HCT116 (cell line): ENCODE measurements around the gene TP63. TPM values are rescaled to one million over a fixed set of nuclear protein-coding genes. Genes with fewer than 3 reads are reported as not detected.

Source experiments
- ATAC-seq: fragments of 200-7000 bp; cut with Tn5 transposase; 2 replicates; pipeline ENCODE4 v1.9.1; 2020; ENCODE audit warnings: mild to moderate bottlenecking, moderate library complexity
- BruUV-seq: library from RNA; stranded (reverse); fragments of 400-500 nt; replicated peaks from 2 replicates; lab custom pipeline; 2021; lab: Mats Ljungman, UMichigan
- CTCF ChIA-PET: fragments of 300-600 bp; sonication (Branson Sonifier 250); formaldehyde crosslinking; loops from one replicate; lab custom pipeline; 2021; ENCODE audit warnings: antibody characterized with exemption; lab: Charles Lee
- POLR2A ChIA-PET: fragments of 300-600, 350-600 bp; sonication (Branson Sonifier 250); formaldehyde crosslinking; loops from one replicate; lab custom pipeline; 2021; ENCODE audit warnings: antibody characterized with exemption; lab: Charles Lee
- RAD21 ChIA-PET, 2 experiments: fragments of 300-600 bp; sonication (Branson Sonifier 250); formaldehyde crosslinking; loops; one replicate each; lab custom pipeline; 2023; ENCODE audit warnings: low total read pairs in 2 of 2; ENCODE audit not compliant: uncharacterized antibody in 2 of 2, unreplicated experiment in 2 of 2, low non-redundant PET in 1 of 2; lab: Charles Lee
- DNase-seq: peaks from one replicate; pipeline ENCODE4 v3.0.0-alpha.2; 2010; ENCODE audit warnings: low read depth, low spot score
- H2AFZ ChIP-seq: fragments of 200-600 bp; shearing (Covaris generic), sonication (generic); 2 replicates; pipeline ENCODE4 v1.6.1; 2017; ENCODE audit warnings: low read depth, mixed run types, mixed read lengths, antibody characterized with exemption, low read length; ENCODE audit not compliant: poor library complexity, severe bottlenecking
- H3K27ac ChIP-seq: 2 replicates; pipeline ENCODE4 v1.5.1; 2012; ENCODE audit warnings: low read depth, low read length
- H3K27me3 ChIP-seq: fragments of 200-600 bp; sonication (generic); 2 replicates; pipeline ENCODE4 v1.6.1; 2016; ENCODE audit warnings: mixed run types, low read length, mixed read lengths; ENCODE audit not compliant: insufficient read depth
- H3K36me3 ChIP-seq, 2 experiments: fragments of 200-500 bp in 1 of 2; fragments of 200-600 bp in 1 of 2; sonication (Bioruptor generic) in 1 of 2; sonication (generic) in 1 of 2; 2 replicates each; pipeline versions ENCODE4 v1.5.1 to v1.6.1; 2014 to 2016; ENCODE audit warnings: low read length in 2 of 2, inconsistent platforms in 1 of 2, mixed read lengths in 1 of 2, mixed run types in 1 of 2; ENCODE audit not compliant: insufficient read depth in 2 of 2, control insufficient read depth in 1 of 2
- H3K4me1 ChIP-seq, 2 experiments: fragments of 200-600 bp in 1 of 2; sonication (generic) in 1 of 2; 2 replicates each; pipeline versions ENCODE4 v1.5.1 to v1.6.1; 2012 to 2017; ENCODE audit warnings: low read length in 2 of 2, inconsistent platforms in 1 of 2, mild to moderate bottlenecking in 1 of 2, mixed read lengths in 1 of 2, mixed run types in 1 of 2, moderate library complexity in 1 of 2; ENCODE audit not compliant: insufficient read depth in 2 of 2, control insufficient read depth in 1 of 2
- H3K4me2 ChIP-seq: fragments of 200-600 bp; sonication (generic); 2 replicates; pipeline ENCODE4 v1.6.1; 2017; ENCODE audit warnings: mixed run types, low read length, mixed read lengths
- H3K4me3 ChIP-seq, 2 experiments: fragments of 200-600 bp in 1 of 2; sonication (generic) in 1 of 2; replicated peaks in 1 of 2; 2 replicates each; pipeline ENCODE4 v1.5.1; 2011 to 2016; ENCODE audit warnings: low read length in 2 of 2, control low read depth in 1 of 2, low read depth in 1 of 2, mild to moderate bottlenecking in 1 of 2, mixed read lengths in 1 of 2, mixed run types in 1 of 2
- H3K79me2 ChIP-seq: fragments of 200-600 bp; sonication (generic); 2 replicates; pipeline ENCODE4 v1.6.1; 2017; ENCODE audit warnings: mild to moderate bottlenecking, mixed run types, low read length, moderate library complexity, mixed read lengths; ENCODE audit not compliant: insufficient read depth
- H3K9ac ChIP-seq: fragments of 200-600 bp; sonication (generic); 2 replicates; pipeline ENCODE4 v1.6.1; 2016; ENCODE audit warnings: low read length, mixed read lengths
- H3K9me2 ChIP-seq: fragments of 200-600 bp; sonication (generic), shearing (Covaris generic); 2 replicates; pipeline ENCODE4 v1.6.1; 2017; ENCODE audit warnings: mixed run types, mild to moderate bottlenecking, moderate library complexity; ENCODE audit not compliant: insufficient read depth
- H3K9me3 ChIP-seq, 2 experiments: fragments of 200-500 bp in 1 of 2; fragments of 200-600 bp in 1 of 2; sonication (Bioruptor generic) in 1 of 2; sonication (generic) in 1 of 2; 2 replicates each; pipeline ENCODE4 v1.6.1; 2014 to 2017; ENCODE audit warnings: low read length in 2 of 2, mixed read lengths in 2 of 2, inconsistent platforms in 1 of 2, low read depth in 1 of 2, mild to moderate bottlenecking in 1 of 2, mixed run types in 1 of 2, moderate library complexity in 1 of 2; ENCODE audit not compliant: control insufficient read depth in 1 of 2, insufficient read depth in 1 of 2
- H4K20me1 ChIP-seq: fragments of 200-600 bp; sonication (generic), shearing (Covaris generic); 2 replicates; pipeline ENCODE4 v1.6.1; 2017; ENCODE audit warnings: mixed run types, mild to moderate bottlenecking, moderate library complexity; ENCODE audit not compliant: insufficient read depth
- ATF3 ChIP-seq: IDR thresholded peaks from 2 replicates; pipeline ENCODE4 v1.6.1; 2012
- CBX3 ChIP-seq: IDR thresholded peaks from 2 replicates; pipeline ENCODE4 v1.6.1; 2012; ENCODE audit warnings: low read depth
- EGR1 ChIP-seq: IDR thresholded peaks from 2 replicates; pipeline ENCODE4 v1.6.1; 2012; ENCODE audit warnings: low read depth
- EZH2 ChIP-seq: fragments of 200-600 bp; sonication (generic); IDR thresholded peaks from 2 replicates; pipeline ENCODE4 v1.6.1; 2017; ENCODE audit warnings: antibody characterized with exemption, mixed run types
- EZH2phosphoT487 ChIP-seq: fragments of 200-600 bp; IDR thresholded peaks from 2 replicates; pipeline ENCODE4 v1.6.1; 2018; ENCODE audit warnings: antibody characterized with exemption, borderline replicate concordance
- FOSL1 ChIP-seq: IDR thresholded peaks from 2 replicates; pipeline ENCODE4 v1.6.1; 2012; ENCODE audit warnings: low read depth
- JUND ChIP-seq: IDR thresholded peaks from 2 replicates; pipeline ENCODE4 v1.6.1; 2012
- MAX ChIP-seq: IDR thresholded peaks from 2 replicates; pipeline ENCODE4 v1.6.1; 2012
- POLR2A ChIP-seq: IDR thresholded peaks from 2 replicates; pipeline ENCODE4 v1.7.0; 2011; ENCODE audit warnings: borderline replicate concordance; ENCODE audit not compliant: insufficient read depth, insufficient read length; ENCODE audit errors: extremely low read depth
- POLR2AphosphoS5 ChIP-seq: IDR thresholded peaks from 2 replicates; pipeline ENCODE4 v1.6.1; 2011; ENCODE audit warnings: mild to moderate bottlenecking, low read depth, low read length, moderate library complexity
- RAD21 ChIP-seq: IDR thresholded peaks from 2 replicates; pipeline ENCODE4 v1.6.1; 2012; ENCODE audit warnings: low read depth, mild to moderate bottlenecking
- REST ChIP-seq: IDR thresholded peaks from 2 replicates; pipeline ENCODE4 v1.6.1; 2012; ENCODE audit warnings: low read depth
- SIN3A ChIP-seq: IDR thresholded peaks from 2 replicates; pipeline ENCODE4 v1.6.1; 2012; ENCODE audit warnings: low read depth
- SP1 ChIP-seq: IDR thresholded peaks from 2 replicates; pipeline ENCODE4 v1.6.1; 2012; ENCODE audit warnings: low read depth
- SRF ChIP-seq: IDR thresholded peaks from 2 replicates; pipeline ENCODE4 v1.6.1; 2012; ENCODE audit warnings: low read depth
- TCF7L2 ChIP-seq: IDR thresholded peaks from 2 replicates; pipeline ENCODE4 v1.7.0; 2011; ENCODE audit warnings: borderline replicate concordance, inconsistent platforms; ENCODE audit not compliant: insufficient read depth, insufficient read length; ENCODE audit errors: extremely low read depth
- YY1 ChIP-seq: IDR thresholded peaks from 2 replicates; pipeline ENCODE4 v1.6.1; 2011; ENCODE audit warnings: low read length, low read depth, moderate library complexity, mild to moderate bottlenecking; ENCODE audit not compliant: insufficient replicate concordance; ENCODE audit errors: extremely low read depth
- ZBTB33 ChIP-seq: IDR thresholded peaks from 2 replicates; pipeline ENCODE4 v1.6.1; 2011; ENCODE audit warnings: mild to moderate bottlenecking, low read length, moderate library complexity; ENCODE audit not compliant: insufficient replicate concordance; ENCODE audit errors: extremely low read depth
- ZFX ChIP-seq: fragments of 450-650 bp; IDR thresholded peaks from 2 replicates; pipeline ENCODE4 v1.6.1; 2017
- intact Hi-C: fragments of 100-400 bp; cut with micrococcal nuclease; formaldehyde crosslinking; loops from 2 replicates; pipeline ENCODE4 v1.10.0; 2022
- total RNA-seq: library from RNA; stranded (reverse); gene quantifications from one replicate; pipeline ENCODE4 v1.2.1, GENCODE V29; 2021; ENCODE audit not compliant: unreplicated experiment

TP63 gene
- total RNA-seq, 1 experiment from 2014 or later = not detected

- no peaks in the 10 kb centered on the region for H3K27me3 ChIP-seq
- ATAC-seq = no peak
- H2AFZ ChIP-seq = no peak overlapping the region
- intact Hi-C loops = no loop called here
- no peak for TF ChIP-seq TCF7L2
- no peak for TF ChIP-seq SRF
- TF ChIP-seq POLR2AphosphoS5 = no peak
- TF ChIP-seq POLR2A = no peak
- TF ChIP-seq MAX = no peak
- no peak for TF ChIP-seq ATF3
- TF ChIP-seq SP1 = no peak
- no peak for TF ChIP-seq YY1
- TF ChIP-seq SIN3A = no peak
- no peak for TF ChIP-seq EZH2
- TF ChIP-seq EZH2phosphoT487 = no peak
- no peak for TF ChIP-seq EGR1
- TF ChIP-seq ZBTB33 = no peak
- TF ChIP-seq JUND = no peak
- TF ChIP-seq CBX3 = no peak
- no peak for TF ChIP-seq RAD21
- no peak for TF ChIP-seq ZFX
- no peak for TF ChIP-seq FOSL1
- TF ChIP-seq REST = no peak
- no peak overlapping the region for H3K4me2 ChIP-seq
- CTCF ChIA-PET = no interaction called here
- BruUV-seq = no TSS peak
- DNase-seq = no peak
- no peak overlapping the region for H3K9ac ChIP-seq
- no peaks in the 10 kb centered on the region for H3K4me1 ChIP-seq
- H3K9me2 ChIP-seq = no peaks in the 10 kb centered on the region
- H3K27ac ChIP-seq = no peak overlapping the region
- RAD21 ChIA-PET = no interaction called here
- POLR2A ChIA-PET = no interaction called here
- H3K4me3 ChIP-seq = no peak overlapping the region
- no peaks in the 10 kb centered on the region for H3K79me2 ChIP-seq
- H4K20me1 ChIP-seq = no peaks in the 10 kb centered on the region
- no peaks in the 10 kb centered on the region for H3K9me3 ChIP-seq
- H3K36me3 ChIP-seq = no peaks in the 10 kb centered on the region
Observed at GRCh38 chr3:189805375-189806067, 174.3 kb downstream of the TP63 start.
